Measurements from ENCODE around the gene DCAF16. TPM values are rescaled to one million over a fixed set of nuclear protein-coding genes. Genes with fewer than 3 reads are reported as not detected.

The DCAF16 gene
- total RNA-seq, 1 donor = 34.5 TPM

DNA sequence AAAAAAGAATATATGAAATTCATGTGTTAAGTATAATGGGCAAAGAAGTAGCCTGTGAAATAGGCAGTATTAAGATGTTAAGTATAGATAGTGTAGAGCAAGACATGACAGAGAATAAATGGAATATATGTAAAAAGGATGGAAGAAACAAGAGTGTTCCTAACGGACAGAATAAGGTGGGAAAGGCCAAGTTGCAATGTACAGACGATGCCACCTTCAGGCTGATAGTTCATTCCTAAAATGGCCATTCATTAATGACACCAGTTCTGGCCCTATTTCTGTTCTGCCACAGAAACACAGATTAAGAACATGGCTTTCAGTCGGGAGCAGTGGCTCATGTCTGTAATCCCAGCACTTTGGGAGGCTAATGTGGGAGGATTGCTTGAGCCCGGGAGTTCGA, 24.7 kb downstream of the DCAF16 start:
- DNase-seq (ENCODE audit: low read depth in 2 of 3, low spot score in 2 of 3) = no peak

DNA sequence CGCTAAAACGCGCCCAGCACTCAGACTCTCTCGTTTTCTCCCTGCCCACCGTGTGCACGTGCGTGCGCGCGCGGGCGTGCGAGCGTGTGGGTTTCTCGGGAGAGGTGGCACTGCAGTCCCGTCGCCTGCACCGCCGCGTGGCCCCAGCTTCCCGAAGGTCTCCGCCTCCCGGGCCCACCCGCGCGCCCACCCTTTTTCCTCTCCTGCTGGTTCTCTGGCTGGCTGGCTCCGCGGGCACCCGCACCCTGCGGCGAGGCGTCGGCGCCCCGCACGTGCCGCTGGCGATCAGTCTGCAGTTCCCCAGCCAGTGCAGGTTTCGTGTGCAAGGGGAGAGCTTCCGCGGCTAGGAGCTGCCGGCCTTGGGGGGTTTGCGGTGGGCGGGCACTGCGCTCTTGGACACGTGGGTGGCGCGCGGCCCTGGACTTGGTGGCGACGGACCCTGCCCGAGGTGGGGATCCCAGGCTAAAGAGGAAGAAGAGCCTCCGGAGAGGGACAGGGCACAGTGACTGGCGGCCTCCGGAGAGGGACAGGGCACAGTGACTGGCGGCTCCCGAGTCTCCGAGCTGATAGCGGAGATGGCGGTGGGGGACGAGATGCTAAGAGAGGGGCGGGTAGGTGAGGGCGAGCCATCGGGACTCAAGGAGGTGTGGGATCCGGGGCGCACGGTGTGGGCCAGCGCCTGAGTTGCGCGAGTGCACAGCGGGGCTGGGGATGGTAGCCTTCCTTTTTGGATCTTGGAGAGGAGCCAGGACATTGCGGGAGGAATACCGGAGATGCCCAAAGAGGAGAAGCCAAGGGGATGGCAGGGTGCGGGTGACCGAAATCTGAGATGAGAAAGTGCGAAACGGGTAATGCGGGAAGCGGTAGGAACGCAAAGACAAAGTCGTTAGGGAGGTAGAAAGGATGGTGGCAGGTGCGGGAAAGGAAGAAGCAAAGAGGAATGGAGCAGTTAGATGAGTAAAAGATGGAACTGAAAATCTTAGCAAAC, 29.0 kb downstream of the DCAF16 start, which contains the start of gene FAM184B:
FAM184B (minus strand) TSS at position 322 of the 988 bp plus-strand sequence. CDS start 322 bp downstream, outside the sequence.
- DNase-seq (ENCODE audit: low read depth in 2 of 3, low spot score in 2 of 3) = peak in 2 of 3 donors; percentile 32 to 45

DNA sequence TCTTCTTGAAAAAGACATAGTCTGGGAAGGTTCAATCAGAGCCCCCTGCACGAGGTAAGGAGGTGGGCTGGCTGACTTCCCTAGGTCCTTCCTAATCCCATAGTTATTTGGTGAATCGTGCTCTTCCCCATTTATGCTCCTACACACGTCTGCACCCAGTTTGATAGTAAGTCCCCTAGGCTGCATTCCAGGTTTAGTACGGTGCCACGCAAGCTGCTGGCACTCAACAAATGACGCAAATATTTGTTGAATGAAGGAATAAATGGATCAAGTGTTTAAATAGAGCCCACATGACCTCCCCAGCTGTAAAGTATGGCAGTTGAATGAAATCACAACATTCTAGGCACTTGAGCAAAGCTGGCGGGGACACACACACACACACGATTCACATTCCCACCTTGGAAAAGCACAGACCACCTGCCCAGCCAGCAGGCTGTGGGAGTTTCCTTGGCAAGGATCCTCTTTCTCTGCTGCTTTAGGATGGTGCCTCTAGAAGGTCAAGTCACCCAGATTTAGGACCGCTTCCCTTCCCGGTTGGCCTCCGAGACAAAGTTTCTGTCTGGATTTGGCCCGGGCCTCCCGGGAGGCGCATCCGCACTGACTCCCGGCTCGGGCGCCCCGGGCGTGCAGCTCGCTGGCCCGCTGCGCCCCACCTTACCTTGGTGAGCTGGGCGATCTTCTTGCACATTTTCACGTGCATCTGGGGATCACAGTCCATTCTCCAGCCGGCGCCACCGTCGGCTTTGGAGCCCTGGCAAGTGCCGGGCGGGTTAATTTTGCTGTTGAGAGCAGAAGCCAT, 29.9 kb downstream of the DCAF16 start:
- no peak for DNase-seq (ENCODE audit: low read depth in 2 of 3, low spot score in 2 of 3)

DNA sequence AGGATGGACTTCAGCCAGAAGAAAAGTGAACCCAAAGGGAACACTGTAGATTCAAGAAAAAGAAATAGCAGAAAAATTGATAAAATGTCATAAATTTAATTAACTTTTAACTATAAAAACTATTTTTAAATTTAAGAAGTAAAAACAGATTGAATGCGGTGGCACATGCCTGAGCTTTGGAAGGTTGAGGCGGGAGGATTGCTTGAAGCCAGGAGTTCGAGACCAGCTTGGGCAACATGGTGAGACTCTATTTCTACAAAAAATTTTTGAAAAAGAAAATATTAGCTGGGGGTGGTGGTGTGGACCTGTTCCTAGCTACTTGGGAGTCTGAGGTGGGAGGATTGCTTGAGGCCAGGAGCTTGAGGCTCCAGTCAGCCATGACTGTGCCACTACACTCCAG, 32.1 kb downstream of the DCAF16 start:
- no peak for DNase-seq (ENCODE audit: low read depth in 2 of 3, low spot score in 2 of 3)

DNA sequence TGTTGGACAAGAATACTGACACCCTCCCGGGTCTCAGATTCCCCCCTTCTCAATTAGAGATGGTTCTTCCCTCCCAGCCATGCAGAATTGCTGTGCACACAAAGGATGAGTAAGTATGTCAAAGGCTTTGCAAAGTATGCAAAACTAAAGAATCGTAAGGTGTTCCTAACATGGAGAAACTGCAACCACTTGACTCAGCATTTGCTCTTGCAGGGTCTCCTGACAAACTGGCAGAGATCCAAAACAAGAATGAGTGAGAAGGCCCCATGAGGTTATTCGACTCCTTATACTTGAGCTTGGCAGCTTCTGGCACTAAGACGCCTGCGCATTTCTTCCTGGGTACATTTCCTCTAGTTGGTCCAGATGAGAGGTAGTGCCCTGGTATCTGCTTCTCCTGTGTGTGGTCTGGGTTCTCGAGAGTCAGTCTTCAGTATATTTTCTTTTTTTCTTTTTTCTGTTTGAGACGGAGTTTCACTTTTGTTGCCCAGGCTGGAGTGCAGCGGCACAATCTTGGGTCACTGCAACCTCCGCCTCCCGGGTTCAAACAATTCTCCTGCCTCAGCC, 37.3 kb downstream of the DCAF16 start:
- DNase-seq (ENCODE audit: low read depth in 2 of 3, low spot score in 2 of 3) = peak in 2 of 3 donors; percentile 35 to 68

DNA sequence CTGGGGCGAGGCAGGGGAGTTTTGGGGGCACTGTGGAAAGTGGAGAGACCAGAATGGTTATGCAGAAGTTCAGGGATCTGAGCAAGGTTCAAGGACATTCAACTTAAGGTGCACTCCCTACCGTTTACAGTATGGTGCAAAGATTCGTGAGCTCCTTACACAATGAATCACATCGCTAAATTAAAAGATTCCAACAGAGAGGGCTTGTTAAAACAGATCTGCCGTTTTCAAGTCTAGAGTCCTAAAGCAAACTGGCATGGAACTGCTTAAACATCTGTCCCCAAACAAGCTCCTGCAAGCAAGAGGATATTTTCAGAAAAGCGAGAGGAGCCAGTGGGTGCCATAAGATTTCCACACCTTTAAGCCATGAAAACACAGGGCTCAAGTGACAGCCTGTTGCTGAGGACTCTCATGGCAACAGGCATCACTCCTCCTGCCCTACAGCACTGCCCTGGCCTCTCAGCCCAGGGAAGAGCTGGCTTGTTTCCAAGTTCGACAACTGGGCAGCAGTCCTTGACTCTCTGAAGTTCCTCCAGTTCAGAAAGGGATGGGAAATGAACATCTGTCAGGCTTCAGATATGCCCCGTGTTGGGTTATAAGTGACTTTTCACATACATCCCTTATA, 39.2 kb downstream of the DCAF16 start:
- no peak for DNase-seq (ENCODE audit: low read depth in 2 of 3, low spot score in 2 of 3)

DNA sequence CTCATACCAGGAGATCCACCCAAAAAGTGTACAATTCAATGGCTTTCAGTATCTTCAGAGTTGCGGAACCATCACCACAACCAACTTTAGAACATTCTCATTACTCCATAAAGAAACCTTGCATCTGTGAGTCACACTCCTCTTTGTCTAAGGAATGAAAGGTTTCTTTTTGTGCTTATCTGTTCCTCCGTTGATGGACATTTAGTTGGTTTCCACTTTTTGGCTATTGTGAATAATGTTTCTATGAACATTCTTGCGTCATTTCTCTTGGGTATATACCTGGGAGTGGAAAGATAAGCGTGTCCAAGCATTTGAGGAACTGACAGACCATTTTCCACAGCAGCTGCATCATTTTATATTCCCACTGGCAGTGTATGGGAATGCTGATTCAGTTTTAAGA, 39.7 kb downstream of the DCAF16 start:
- no peak for DNase-seq (ENCODE audit: low read depth in 2 of 3, low spot score in 2 of 3)

DNA sequence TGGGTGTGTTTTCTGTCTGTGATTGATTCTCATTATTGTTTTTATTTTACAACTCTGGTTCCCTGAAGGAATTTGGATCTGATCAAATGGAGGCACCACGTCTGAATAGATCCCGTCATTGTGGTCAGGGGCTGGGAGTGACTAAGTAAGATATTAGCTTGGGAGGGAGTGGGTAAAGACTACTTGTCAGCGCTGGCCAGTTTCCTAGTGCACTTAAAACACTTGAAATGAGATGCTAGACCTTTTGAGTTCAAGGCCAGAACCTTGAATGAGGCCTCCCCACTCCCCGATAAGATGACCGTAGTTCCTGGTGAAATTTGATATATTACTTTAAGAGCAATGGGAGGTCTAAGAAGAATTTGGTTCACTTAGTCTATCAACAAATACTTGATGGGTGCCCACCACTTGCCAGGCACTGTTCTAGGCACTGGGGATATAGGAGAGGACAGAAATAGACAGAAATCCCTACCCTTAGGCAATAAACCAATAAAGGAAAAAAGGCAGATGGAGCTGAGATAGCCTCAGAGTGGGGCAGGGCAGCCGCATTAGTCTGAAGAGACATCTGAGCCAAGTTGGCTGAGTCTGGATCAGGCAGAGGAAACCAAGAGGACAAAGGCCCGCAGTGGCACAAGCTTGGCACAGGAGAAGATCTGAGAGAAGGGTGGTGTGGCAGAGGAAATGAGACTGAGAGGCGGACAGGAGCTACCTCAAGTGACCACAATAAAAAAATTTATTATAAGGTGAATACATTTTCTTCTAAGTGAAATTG, 41.0 kb downstream of the DCAF16 start:
- DNase-seq (ENCODE audit: low read depth in 2 of 3, low spot score in 2 of 3) = no peak

DNA sequence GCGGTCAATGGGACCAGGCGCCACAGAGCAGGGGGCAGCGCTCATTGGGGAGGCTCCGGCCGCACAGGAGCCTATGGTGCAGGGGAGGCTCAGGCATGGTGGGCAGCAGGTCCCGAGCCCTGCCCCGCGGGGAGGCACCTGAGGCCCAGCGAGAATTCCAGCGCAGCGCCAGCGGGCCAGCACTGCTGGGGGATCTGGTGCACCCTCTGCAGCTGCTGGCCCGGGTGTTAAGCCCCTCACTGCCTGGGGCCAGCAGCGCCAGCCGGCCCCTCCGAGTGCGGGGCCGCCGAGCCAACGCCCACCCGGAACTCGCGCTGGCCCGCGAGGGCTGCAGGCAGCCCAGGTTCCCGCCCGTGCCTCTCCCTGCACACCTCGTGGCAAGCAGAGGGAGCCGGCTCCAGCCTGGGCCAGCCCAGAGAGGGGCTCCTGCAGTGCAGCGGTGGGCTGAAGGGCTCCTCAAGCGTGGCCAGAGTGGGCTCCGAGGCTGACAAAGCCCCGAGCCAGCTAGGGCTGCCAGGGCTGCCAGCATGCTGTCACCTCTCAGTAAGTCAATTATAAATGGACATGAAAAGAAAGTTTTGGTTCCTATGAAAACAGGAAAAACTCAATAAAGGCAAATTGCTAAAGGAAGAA, 43.6 kb downstream of the DCAF16 start:
- no peak for DNase-seq (ENCODE audit: low read depth in 2 of 3, low spot score in 2 of 3)

DNA sequence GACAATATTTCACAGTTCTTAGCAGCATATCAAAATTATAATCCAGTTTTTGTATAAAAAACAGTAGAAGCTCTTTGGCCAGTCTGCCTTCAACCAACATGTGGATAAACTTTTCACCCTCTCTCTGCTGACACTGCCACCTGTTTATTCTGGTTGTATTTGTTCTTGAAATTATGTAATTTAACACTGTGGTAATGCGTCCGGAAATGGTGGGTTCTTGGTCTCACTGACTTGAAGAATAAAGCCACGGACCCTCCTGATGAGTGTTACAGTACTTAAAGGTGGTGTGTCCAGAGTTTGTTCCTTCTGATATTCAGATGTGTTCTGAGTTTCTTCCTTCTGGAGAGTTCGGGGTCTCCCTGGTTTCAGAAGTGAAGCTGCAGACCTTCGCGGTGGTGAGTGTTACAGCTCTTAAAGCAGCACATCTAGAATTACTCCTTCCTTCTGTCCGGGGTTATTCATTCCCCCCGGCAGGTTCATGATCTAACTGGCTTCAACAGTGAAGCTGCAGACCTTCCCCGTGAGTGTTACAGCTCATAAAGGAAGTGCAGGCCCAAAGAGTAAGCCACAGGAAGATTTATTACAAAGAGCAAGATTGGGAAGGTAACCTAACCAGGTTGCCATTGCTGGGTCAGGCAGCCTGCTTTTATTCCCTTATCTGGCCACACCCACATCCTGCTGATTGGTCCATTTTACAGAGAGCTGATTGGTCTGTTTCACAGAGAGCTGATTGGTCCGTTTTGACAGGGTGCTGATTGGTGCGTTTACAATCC, 44.9 kb downstream of the DCAF16 start:
- peak in 2 of 3 donors; percentile 29 to 72 for DNase-seq (ENCODE audit: low read depth in 2 of 3, low spot score in 2 of 3)

DNA sequence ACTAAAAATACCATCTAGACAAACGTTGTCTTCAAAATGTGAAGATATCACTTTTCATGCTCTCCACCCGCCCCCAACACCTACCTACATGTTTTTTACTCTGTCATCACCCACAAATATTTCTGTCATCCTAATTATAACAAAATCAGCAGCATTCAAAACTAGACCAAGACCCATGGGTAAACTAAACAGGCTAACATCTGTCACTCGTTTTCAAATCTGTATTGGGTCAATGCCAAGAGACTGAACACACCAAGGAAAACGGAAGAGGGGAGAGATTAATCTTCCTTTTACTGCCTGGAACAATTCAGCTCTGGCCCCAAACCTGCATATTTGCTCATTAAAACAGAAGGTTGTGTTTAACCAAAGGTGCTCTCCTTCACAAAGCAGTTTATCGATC, 46.6 kb downstream of the DCAF16 start:
- no peak for DNase-seq (ENCODE audit: low read depth in 2 of 3, low spot score in 2 of 3)

DNA sequence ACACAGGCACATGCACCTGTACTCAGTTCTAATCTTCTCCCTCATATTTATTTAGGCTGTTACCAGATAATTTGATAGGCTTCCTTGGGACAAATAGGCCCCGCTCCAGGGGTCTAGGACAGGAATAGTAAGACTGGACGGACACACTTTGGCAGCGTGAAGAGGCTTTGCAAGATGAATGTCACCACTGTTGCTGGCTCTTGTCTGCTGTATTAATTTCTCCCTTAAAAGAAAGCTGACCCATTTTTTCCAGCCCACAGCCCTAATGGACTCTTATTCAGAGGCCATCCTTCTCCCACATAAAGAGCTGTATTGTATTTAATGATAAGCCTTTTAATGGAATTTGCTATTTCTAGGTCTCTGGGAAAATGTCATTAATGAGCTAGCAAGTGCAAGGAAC, 47.1 kb downstream of the DCAF16 start:
- no peak for DNase-seq (ENCODE audit: low read depth in 2 of 3, low spot score in 2 of 3)

DNA sequence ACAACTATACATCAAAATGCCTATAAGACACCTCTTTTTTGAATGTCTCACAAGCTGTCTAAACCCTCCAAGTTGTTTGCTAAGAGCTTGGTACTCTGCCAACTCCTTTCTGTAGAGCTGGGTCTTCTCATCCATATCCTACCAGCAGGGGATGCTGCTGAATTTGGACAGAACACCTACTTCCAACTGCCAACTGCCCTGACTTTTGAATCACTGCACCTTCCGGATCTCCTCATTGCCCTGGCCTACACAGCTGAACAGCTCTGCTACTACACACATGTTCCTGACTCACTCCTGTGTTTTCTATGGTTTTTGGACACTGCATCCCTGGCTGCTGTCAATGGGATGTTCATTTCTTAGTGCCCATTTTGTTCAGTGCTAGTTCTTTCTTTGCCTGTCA, 47.8 kb downstream of the DCAF16 start:
- DNase-seq (ENCODE audit: low read depth in 2 of 3, low spot score in 2 of 3) = peak in 2 of 3 donors; percentile 23 to 47

DNA sequence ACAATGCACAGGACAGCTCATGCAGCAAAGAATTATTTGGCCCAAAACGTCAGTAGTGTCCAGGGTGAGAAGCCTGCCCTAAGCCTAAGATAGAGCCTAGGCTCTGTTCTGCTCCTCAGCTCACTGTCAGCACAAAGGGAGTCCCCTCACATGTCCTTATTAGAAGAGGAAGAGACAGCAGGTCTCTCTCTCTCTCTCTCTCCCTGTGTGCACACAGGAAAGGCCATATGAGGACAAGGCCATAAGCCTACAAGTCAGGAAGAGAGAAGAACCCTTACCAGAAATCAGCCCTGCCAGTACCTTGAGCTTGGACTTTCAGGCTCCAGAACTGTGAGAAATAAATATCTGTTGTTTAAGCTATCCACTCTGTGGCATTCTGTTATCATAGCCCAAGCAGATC, 49.5 kb downstream of the DCAF16 start:
- no peak for DNase-seq (ENCODE audit: low read depth in 2 of 3, low spot score in 2 of 3)

DNA sequence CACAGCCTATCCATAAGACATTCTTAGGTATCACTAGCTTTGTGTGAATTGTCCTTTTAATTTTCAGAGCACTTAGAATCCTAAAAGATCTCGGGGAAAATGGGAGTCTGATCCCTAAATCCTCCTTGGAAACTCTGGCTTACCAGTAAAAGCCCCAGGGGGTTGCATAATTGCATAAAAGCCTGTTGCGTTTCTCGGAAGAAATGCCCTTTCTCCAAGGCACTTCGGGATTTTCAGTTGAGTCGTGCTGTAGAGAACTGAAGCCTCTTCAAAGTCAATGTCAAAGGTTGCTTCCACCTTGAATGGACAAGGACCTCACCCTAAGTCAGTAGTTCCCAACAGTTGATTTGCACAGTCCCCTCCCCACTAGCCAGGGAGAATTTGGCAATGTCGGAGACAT, 49.9 kb downstream of the DCAF16 start:
- no peak for DNase-seq (ENCODE audit: low read depth in 2 of 3, low spot score in 2 of 3)

DNA sequence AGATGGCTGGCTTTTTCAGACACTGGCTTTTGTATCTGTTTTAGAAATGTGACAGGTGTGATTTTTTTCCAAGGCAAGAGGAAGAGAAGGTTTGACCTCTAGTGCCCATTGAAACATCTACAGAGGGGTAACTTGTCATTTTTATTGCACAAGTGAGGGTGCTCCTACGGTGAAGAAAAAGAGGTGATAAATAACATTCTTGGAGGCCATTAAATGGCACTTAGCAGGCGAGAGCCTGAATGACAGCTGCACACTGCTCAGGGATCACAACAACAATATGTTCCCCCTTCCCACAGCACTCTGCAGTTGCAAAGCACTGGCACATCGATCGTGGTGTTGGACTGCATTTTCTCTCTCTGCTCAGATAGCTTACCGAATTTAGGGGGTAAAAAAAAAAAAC, 52.1 kb downstream of the DCAF16 start:
- no peak for DNase-seq (ENCODE audit: low read depth in 2 of 3, low spot score in 2 of 3)

DNA sequence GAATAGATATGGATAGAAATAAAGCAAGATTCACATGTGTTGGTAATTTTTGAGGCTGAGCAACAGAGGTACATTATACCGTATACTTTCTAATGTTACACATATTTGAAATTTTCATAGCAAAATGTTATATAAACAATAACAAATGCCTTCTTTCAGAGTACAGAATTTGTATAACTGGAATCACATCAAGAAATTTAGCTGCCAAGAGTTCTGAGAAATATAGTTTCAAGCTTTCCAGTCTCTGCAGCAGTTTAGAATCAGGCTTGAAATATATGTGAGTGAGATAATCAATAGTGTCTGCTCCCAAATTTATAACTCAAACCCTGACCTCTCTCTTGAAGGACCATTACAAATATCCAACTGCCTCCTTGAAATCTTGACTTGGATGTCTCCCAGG, 52.9 kb downstream of the DCAF16 start:
- no peak for DNase-seq (ENCODE audit: low read depth in 2 of 3, low spot score in 2 of 3)

DNA sequence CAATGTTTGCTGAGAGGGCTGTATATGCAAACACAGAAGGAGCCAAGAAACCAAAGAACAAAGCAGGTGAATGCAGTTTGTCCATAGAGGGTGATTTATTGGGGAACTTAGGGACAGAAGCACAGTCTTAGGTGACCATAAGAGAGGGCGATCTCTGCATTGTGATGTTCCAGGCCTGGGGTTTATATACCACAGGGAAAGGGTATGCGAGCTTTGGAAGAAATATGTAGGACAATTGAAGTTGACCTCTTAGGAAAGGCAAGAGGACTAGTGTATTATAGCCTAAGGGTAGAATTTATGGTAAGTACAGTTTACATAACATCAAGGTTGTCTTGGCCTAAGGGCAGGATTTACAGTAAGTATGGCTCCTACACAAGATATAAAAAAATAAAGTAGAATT, 56.9 kb downstream of the DCAF16 start:
- no peak for DNase-seq (ENCODE audit: low read depth in 2 of 3, low spot score in 2 of 3)

Measured in hematopoietic multipotent progenitor cell (in vitro differentiated cells).